Keratinocyte (primary cell): Measurements from ENCODE around the gene EHD3. TPM values are rescaled to one million over a fixed set of nuclear protein-coding genes. Genes with fewer than 3 reads are reported as not detected.

Experiments used
- DNase-seq: peaks from one replicate; pipeline ENCODE4 v3.0.0-alpha.2; 2011; ENCODE audit warnings: low read depth, missing footprints, low spot score
- FAIRE-seq: peaks from 2 replicates; lab custom pipeline; 2011; peaks lifted over from hg19 to GRCh38; lab: Jason Lieb, UNC
- H2AFZ ChIP-seq: 2 replicates; pipeline ENCODE4 v1.6.0; 2012; ENCODE audit warnings: low read length, control low read depth, inconsistent platforms; ENCODE audit not compliant: control insufficient read depth
- H3K27ac ChIP-seq: 2 replicates; pipeline ENCODE4 v1.5.1; 2011; ENCODE audit warnings: low read length; ENCODE audit not compliant: control insufficient read depth, insufficient read depth
- H3K27me3 ChIP-seq: 3 replicates; pipeline ENCODE4 v1.6.0; 2011; ENCODE audit warnings: low read length; ENCODE audit not compliant: control insufficient read depth, insufficient read depth; ENCODE audit errors: extremely low read depth
- H3K36me3 ChIP-seq, 2 experiments: 2 replicates in 1 of 2; 3 replicates in 1 of 2; pipeline ENCODE4 v1.5.1; 2011; ENCODE audit warnings: low read length in 2 of 2, mild to moderate bottlenecking in 1 of 2; ENCODE audit not compliant: control insufficient read depth in 2 of 2, insufficient read depth in 2 of 2; ENCODE audit errors: extremely low read depth in 1 of 2
- H3K4me1 ChIP-seq: 3 replicates; pipeline ENCODE4 v1.5.1; 2011; ENCODE audit warnings: low read length; ENCODE audit not compliant: control insufficient read depth, insufficient read depth; ENCODE audit errors: extremely low read depth
- H3K4me2 ChIP-seq: 3 replicates; pipeline ENCODE4 v1.6.0; 2011; ENCODE audit warnings: low read depth, low read length; ENCODE audit not compliant: control insufficient read depth, insufficient read depth; ENCODE audit errors: extremely low read depth
- H3K4me3 ChIP-seq, 3 experiments: fragments of 200-600 bp in 1 of 3; sonication (generic) in 1 of 3; 2 replicates in 2 of 3; 3 replicates in 1 of 3; pipeline ENCODE4 v1.5.1; 2011 to 2016; ENCODE audit warnings: low read length in 3 of 3, mild to moderate bottlenecking in 3 of 3, control low read depth in 2 of 3, inconsistent platforms in 1 of 3, low read depth in 1 of 3, mixed read lengths in 1 of 3, mixed run types in 1 of 3, moderate library complexity in 1 of 3; ENCODE audit not compliant: control insufficient read depth in 2 of 3, insufficient read depth in 2 of 3; ENCODE audit errors: extremely low read depth in 1 of 3
- H3K79me2 ChIP-seq: 2 replicates; pipeline ENCODE4 v1.6.0; 2012; ENCODE audit warnings: low read length; ENCODE audit not compliant: control insufficient read depth, insufficient read depth
- H3K9ac ChIP-seq: 3 replicates; pipeline ENCODE4 v1.6.0; 2011; ENCODE audit warnings: low read length; ENCODE audit not compliant: control insufficient read depth, insufficient read depth; ENCODE audit errors: extremely low read depth
- H3K9me1 ChIP-seq: 3 replicates; pipeline ENCODE4 v1.6.0; 2011; ENCODE audit warnings: low read length; ENCODE audit not compliant: control insufficient read depth, insufficient read depth; ENCODE audit errors: extremely low read depth
- H3K9me3 ChIP-seq: 2 replicates; pipeline ENCODE4 v1.5.1; 2012; ENCODE audit warnings: low read depth, low read length; ENCODE audit not compliant: control insufficient read depth
- H4K20me1 ChIP-seq: 3 replicates; pipeline ENCODE4 v1.6.0; 2011; ENCODE audit warnings: low read length; ENCODE audit not compliant: control insufficient read depth, insufficient read depth; ENCODE audit errors: extremely low read depth
- EZH2 ChIP-seq: IDR thresholded peaks from one replicate; pipeline ENCODE4 v1.6.1; 2012; ENCODE audit warnings: inconsistent platforms, mild to moderate bottlenecking, low read length, moderate library complexity
- dilution Hi-C: fragments of 300-500 bp; cut with MboI; formaldehyde crosslinking; loops from one replicate; pipeline ENCODE4 v1.7.0; 2020; ENCODE audit warnings: low sequenced_read_pairs; ENCODE audit not compliant: extremely low pct_ligation_motif_present
- polyA plus RNA-seq, 5 experiments: library from polyadenylated mRNA; depleted of rRNA in 3 of 5; stranded (reverse) in 3 of 5; stranded (forward) in 1 of 5; unstranded in 1 of 5; fragments of >200 nt; gene quantifications; 1 replicate in 1 of 5; 2 replicates in 3 of 5; 3 replicates in 1 of 5; pipeline versions ENCODE4 v1.2.1 to v1.2.3, GENCODE V29; 2011 to 2012; ENCODE audit warnings: missing spikeins in 2 of 5, low read depth in 1 of 5, low replicate concordance in 1 of 5
- TF ChIP-seq, protein P1 (sequence below), 3 experiments: IDR thresholded peaks in 1 of 3; conservative IDR thresholded peaks in 1 of 3; optimal IDR thresholded peaks in 1 of 3; 2 replicates in 2 of 3; 3 replicates in 1 of 3; pipeline versions ENCODE3 to v1.5.1; 2011; ENCODE audit warnings: low read length in 3 of 3, mild to moderate bottlenecking in 3 of 3, moderate library complexity in 2 of 3, control low read depth in 1 of 3, inconsistent platforms in 1 of 3; ENCODE audit not compliant: insufficient read depth in 2 of 3; ENCODE audit errors: extremely low read depth in 1 of 3

EHD3 gene
- polyA plus RNA-seq, 1 donor (not counting 4 experiments of a cell fraction or from before 2014, with no cell fraction given): 5.1 TPM

DNA sequence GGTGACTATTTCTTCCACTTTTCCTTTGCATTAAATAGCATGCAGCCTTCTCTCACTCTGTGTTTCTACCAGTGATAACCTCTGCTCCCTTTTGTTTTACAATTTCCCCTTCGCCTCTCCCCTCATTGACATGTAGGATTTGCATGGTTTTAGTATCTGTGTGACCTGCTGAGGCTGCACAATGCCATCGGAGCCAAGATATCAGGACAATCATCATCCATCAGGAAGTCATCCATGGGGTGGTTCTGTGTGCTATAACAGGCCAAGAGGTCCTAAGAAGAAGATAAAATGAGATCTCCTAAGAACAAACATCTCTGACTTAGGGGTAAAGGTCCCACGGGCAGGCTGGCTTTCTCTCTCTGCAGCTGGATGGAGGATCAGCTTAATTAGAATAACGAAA is 65.6 kb downstream of the EHD3 start:
- TF ChIP-seq EZH2: no peak
- TF ChIP-seq, protein P1, sequence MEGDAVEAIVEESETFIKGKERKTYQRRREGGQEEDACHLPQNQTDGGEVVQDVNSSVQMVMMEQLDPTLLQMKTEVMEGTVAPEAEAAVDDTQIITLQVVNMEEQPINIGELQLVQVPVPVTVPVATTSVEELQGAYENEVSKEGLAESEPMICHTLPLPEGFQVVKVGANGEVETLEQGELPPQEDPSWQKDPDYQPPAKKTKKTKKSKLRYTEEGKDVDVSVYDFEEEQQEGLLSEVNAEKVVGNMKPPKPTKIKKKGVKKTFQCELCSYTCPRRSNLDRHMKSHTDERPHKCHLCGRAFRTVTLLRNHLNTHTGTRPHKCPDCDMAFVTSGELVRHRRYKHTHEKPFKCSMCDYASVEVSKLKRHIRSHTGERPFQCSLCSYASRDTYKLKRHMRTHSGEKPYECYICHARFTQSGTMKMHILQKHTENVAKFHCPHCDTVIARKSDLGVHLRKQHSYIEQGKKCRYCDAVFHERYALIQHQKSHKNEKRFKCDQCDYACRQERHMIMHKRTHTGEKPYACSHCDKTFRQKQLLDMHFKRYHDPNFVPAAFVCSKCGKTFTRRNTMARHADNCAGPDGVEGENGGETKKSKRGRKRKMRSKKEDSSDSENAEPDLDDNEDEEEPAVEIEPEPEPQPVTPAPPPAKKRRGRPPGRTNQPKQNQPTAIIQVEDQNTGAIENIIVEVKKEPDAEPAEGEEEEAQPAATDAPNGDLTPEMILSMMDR (optimal IDR thresholded peaks at IDR 0.05 in 1 of 3, IDR thresholded peaks at IDR 0.05 in 1 of 3, conservative IDR thresholded peaks at IDR 0.05 in 1 of 3; ENCODE audit: extremely low read depth in 1 of 3, insufficient read depth in 2 of 3, low read length in 3 of 3): no peak
- Histone ChIP-seq H3K9me1 (no peaks in the 10 kb centered on the region), H3K27me3 (no peaks in the 10 kb centered on the region), H4K20me1 (no peaks in the 10 kb centered on the region), H3K4me3 (no peak overlapping the region), H3K9me3 (no peaks in the 10 kb centered on the region), H3K79me2 (no peaks in the 10 kb centered on the region), H3K4me1 (peaks cover 18% of the 10 kb centered on the region), H3K9ac (no peak overlapping the region), H3K27ac (no peak overlapping the region), H3K36me3 (no peaks in the 10 kb centered on the region), H3K4me2 (no peak overlapping the region), H2AFZ (no peak overlapping the region)
- no peak for DNase-seq
- FAIRE-seq: no peak
- dilution Hi-C loops: no loop called here

DNA sequence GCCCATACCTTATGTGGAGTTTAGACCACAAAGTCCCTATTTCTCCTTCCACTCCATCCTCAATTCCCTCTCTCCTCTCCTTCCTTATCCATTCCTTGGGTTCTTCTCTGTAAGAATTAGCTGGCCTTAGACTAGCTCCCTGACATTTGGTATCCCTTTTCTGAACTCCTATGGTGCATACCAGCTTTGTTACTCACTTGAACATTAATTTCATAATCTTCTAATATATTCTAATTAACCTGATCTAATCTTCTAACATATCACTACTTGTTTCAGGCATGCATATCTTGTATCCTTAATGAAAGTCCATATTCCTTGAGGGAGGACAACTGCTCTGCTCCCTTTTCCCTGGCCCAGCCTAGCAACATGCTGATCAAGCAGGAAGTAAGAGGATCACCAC is 66.4 kb downstream of the EHD3 start:
- H3K9ac ChIP-seq: no peak overlapping the region

More for the DNA sequence above, 66.4 kb downstream of the EHD3 start:
- dilution Hi-C loops: no loop called here
- no peak for TF ChIP-seq EZH2
- TF ChIP-seq, protein P1 (optimal IDR thresholded peaks at IDR 0.05 in 1 of 3, IDR thresholded peaks at IDR 0.05 in 1 of 3, conservative IDR thresholded peaks at IDR 0.05 in 1 of 3; ENCODE audit: extremely low read depth in 1 of 3, insufficient read depth in 2 of 3, low read length in 3 of 3): no peak
- no peaks in the 10 kb centered on the region for H3K9me1 ChIP-seq
- H3K4me2 ChIP-seq: no peak overlapping the region
- no peak overlapping the region for H3K27ac ChIP-seq
- no peaks in the 10 kb centered on the region for H3K79me2 ChIP-seq
- FAIRE-seq (no peak), DNase-seq (no peak)
- peaks cover 15% of the 10 kb centered on the region for H3K4me1 ChIP-seq
- H2AFZ ChIP-seq: no peak overlapping the region
- no peaks in the 10 kb centered on the region for H4K20me1 ChIP-seq
- no peaks in the 10 kb centered on the region for H3K36me3 ChIP-seq
- no peaks in the 10 kb centered on the region for H3K9me3 ChIP-seq
- H3K27me3 ChIP-seq: no peaks in the 10 kb centered on the region
- no peak overlapping the region for H3K4me3 ChIP-seq
